Small intestine (tissue), 7 donors: ENCODE measurements around the gene SEL1L2. TPM values are rescaled to one million over a fixed set of nuclear protein-coding genes. Genes with fewer than 3 reads are reported as not detected.

Experiments used
- DNase-seq, 2 donors: peaks; one replicate each; pipeline versions ENCODE4 v3.0.0 to v3.0.0-alpha.2; 2013
- FAIRE-seq: peaks from 2 replicates; lab custom pipeline; 2012; peaks lifted over from hg19 to GRCh38; lab: Jason Lieb, UNC
- H3K27ac ChIP-seq, 3 donors: one replicate each; pipeline ENCODE4 v1.5.1; 2013; ENCODE audit warnings: low read length in 2 of 3, mild to moderate bottlenecking in 2 of 3, control low read depth in 1 of 3, inconsistent platforms in 1 of 3, low read depth in 1 of 3, moderate library complexity in 1 of 3
- H3K27me3 ChIP-seq, 3 donors: one replicate each; pipeline ENCODE4 v1.6.1; 2013; ENCODE audit warnings: low read length in 3 of 3, inconsistent platforms in 1 of 3; ENCODE audit not compliant: control insufficient read depth in 3 of 3, insufficient read depth in 3 of 3
- H3K36me3 ChIP-seq, 3 donors: one replicate each; pipeline ENCODE4 v1.6.1; 2013; ENCODE audit warnings: low read length in 3 of 3, inconsistent platforms in 1 of 3, low read depth in 1 of 3, mild to moderate bottlenecking in 1 of 3, moderate library complexity in 1 of 3; ENCODE audit not compliant: control insufficient read depth in 3 of 3, insufficient read depth in 2 of 3
- H3K4me1 ChIP-seq, 3 donors: one replicate each; pipeline ENCODE4 v1.6.1; 2013; ENCODE audit warnings: low read length in 2 of 3, inconsistent platforms in 1 of 3, low read depth in 1 of 3, mild to moderate bottlenecking in 1 of 3, moderate library complexity in 1 of 3; ENCODE audit not compliant: control insufficient read depth in 3 of 3, insufficient read depth in 2 of 3
- H3K4me3 ChIP-seq, 3 donors: one replicate each; pipeline ENCODE4 v1.5.1; 2013; ENCODE audit warnings: low read length in 3 of 3, control low read depth in 1 of 3, inconsistent platforms in 1 of 3, low read depth in 1 of 3, mild to moderate bottlenecking in 1 of 3, moderate library complexity in 1 of 3
- H3K9me3 ChIP-seq, 2 donors: one replicate each; pipeline ENCODE4 v1.6.1; 2013; ENCODE audit warnings: low read depth in 1 of 2, low read length in 1 of 2; ENCODE audit not compliant: control insufficient read depth in 2 of 2, insufficient read depth in 1 of 2
- WGBS, 3 donors: extraction: QIAGEN DNeasy Blood & Tissue Kit; methylation state at CpG; one replicate each; pipeline ENCODE4 v1.1.7; 2013; 5-methylcytosine and 5-hydroxymethylcytosine counted together
- polyA plus RNA-seq, 4 donors: library from polyadenylated mRNA; stranded (reverse) in 3 of 4; unstranded in 1 of 4; fragments of 200-250 nt in 3 of 4; fragments of 120-200 nt in 1 of 4; gene quantifications; one replicate each; pipeline versions ENCODE4 v1.2.1 to v1.2.3, GENCODE V29; 2013
- donor health status: healthy with polysubstance abuse.
- donor health status: control.
- donor health status: control.
- donor health status: Bipolar disorder and iron deficiency.
- donor health status: healthy.

Gene SEL1L2
- polyA plus RNA-seq, 4 donors: not detected

- DNase-seq (no peak), FAIRE-seq (no peak)
- Histone ChIP-seq H3K27ac (no peak overlapping the region), H3K9me3 (no peaks in the 10 kb centered on the region), H3K4me3 (no peak overlapping the region), H3K4me1 (no peaks in the 10 kb centered on the region), H3K27me3 (peaks cover 0 to 2% (median 0%) of the 10 kb centered on the region in 3 donors), H3K36me3 (no peaks in the 10 kb centered on the region)
- 62 to 69% (median 68%) methylated on average over 4 of the region's 4 CpGs for WGBS, 3 donors
Measured at GRCh38 chr20:13870170-13870748, 120.2 kb downstream of the SEL1L2 start.

- Histone ChIP-seq H3K4me1 (no peaks in the 10 kb centered on the region), H3K27ac (no peak overlapping the region), H3K27me3 (peaks cover 0 to 2% (median 0%) of the 10 kb centered on the region in 3 donors), H3K4me3 (no peak overlapping the region), H3K9me3 (no peaks in the 10 kb centered on the region), H3K36me3 (no peaks in the 10 kb centered on the region)
- FAIRE-seq: no peak
- no peak for DNase-seq
- 68 to 82% (median 70%) methylated on average over 4 of the region's 4 CpGs for WGBS, 3 donors
Measured at GRCh38 chr20:13868331-13868730, 122.1 kb downstream of the SEL1L2 start.

GRCh38 chr20:13865791-13866351 lies 124.5 kb downstream of the SEL1L2 start:
- no peaks in the 10 kb centered on the region for H3K36me3 ChIP-seq
- peaks cover 0 to 2% (median 0%) of the 10 kb centered on the region in 3 donors for H3K27me3 ChIP-seq
- no peaks in the 10 kb centered on the region for H3K4me1 ChIP-seq
- DNase-seq: no peak
- FAIRE-seq: no peak
- H3K27ac ChIP-seq: peak overlapping the region in 2 of 3 donors; percentile 25 to 45
- H3K9me3 ChIP-seq: no peaks in the 10 kb centered on the region
- no peak overlapping the region for H3K4me3 ChIP-seq
- WGBS, 3 donors: 52 to 63% (median 59%) methylated on average over 5 of the region's 5 CpGs

DNA sequence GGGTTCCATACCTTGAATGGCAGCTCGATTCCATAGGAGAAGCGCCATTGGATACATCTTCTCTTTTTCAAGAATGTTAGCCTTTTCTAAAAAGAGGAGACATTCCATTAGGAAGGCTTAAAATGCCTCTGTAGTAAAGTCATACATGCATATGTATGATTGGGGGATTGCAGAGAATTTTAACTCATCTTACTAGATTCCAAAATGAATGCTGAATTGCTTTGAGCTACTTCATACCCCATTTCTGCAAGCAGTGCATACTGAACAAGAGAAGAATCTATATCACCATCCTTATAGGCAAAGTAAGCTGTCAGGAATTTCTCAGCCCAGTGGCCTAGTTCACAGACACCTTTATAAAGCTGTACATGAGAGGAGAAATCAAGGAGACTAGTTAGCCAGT lies 125.3 kb downstream of the SEL1L2 start:
- no peak for FAIRE-seq
- WGBS, 3 donors: 75 to 86% (median 83%) methylated on average over 2 of the region's 2 CpGs
- H3K27ac ChIP-seq: no peak overlapping the region

DNA sequence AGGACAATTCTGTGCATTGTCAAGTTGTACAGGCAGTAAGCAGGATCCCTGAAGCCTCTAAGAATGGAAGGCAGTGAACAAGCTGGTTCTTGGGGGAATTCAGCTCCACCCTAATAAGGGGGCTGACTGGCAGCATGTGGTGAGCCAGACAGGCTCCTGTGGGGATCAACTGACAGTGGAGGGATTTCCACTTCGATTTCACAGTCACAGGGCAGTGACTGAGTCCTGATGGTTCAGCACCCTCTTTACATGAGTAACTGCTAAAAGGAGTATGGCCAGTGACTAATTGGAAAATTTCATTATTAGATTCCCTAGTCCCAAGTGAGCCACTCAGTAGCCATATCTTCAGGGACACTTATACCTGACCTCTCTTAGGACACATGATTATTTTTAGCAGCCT lies 127.2 kb downstream of the SEL1L2 start:
- Histone ChIP-seq H3K36me3 (no peaks in the 10 kb centered on the region), H3K27me3 (peaks cover 0 to 2% (median 0%) of the 10 kb centered on the region in 3 donors), H3K27ac (no peak overlapping the region), H3K4me1 (no peaks in the 10 kb centered on the region), H3K9me3 (no peaks in the 10 kb centered on the region), H3K4me3 (no peak overlapping the region)
- FAIRE-seq: no peak
- 30 to 79% (median 58%) methylated on average over 1 of the region's 1 CpG for WGBS, 3 donors
- no peak for DNase-seq

More for the DNA sequence above, 125.3 kb downstream of the SEL1L2 start:
- peaks cover 0 to 2% (median 0%) of the 10 kb centered on the region in 3 donors for H3K27me3 ChIP-seq
- H3K36me3 ChIP-seq: no peaks in the 10 kb centered on the region
- H3K4me3 ChIP-seq: no peak overlapping the region
- no peaks in the 10 kb centered on the region for H3K4me1 ChIP-seq
- no peaks in the 10 kb centered on the region for H3K9me3 ChIP-seq
- DNase-seq: no peak

DNA sequence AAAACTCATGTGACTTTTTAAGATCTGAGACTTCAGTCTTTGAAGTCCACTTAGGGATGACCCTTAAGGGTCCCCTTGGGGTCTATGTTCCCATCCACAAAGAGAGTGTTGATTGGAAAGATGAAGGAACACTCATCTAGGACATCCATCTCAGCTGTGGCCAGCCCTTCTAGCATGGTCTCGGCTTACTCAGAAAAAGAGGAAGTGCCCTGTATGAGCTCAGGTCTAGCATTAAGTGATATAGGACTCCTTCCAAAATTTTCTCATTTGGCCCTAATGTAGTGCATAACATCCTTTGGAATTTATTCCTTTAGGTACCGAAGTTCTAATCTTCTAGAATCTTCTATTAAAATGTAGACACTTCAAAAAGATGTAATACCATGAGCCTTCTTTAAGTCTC lies 128.2 kb downstream of the SEL1L2 start:
- Histone ChIP-seq H3K36me3 (no peaks in the 10 kb centered on the region), H3K27ac (no peak overlapping the region), H3K27me3 (peaks cover 0 to 1% (median 0%) of the 10 kb centered on the region in 3 donors), H3K9me3 (no peaks in the 10 kb centered on the region), H3K4me1 (no peaks in the 10 kb centered on the region), H3K4me3 (no peak overlapping the region)
- 80 to 94% (median 87%) methylated on average over 2 of the region's 2 CpGs for WGBS, 3 donors
- DNase-seq (no peak), FAIRE-seq (no peak)

DNA sequence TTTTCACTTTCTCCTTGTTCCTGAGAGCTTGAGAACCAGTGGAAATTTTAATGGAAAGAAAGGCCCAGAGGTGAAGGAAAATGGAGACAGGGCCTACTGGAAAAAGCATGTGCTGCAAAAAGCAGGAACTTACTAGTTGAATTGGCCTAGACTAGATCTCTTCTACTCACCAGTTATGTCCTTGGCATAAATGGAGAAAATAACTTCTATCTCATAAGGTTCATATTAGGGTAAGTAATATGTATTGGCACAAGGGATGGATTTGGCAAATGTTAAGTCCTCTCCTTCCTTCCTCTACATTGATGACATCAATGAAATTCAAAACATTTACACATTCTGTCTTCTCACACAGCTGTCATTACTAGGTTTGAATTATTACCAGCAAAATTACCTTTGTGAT lies 131.5 kb downstream of the SEL1L2 start:
- Histone ChIP-seq H3K36me3 (no peaks in the 10 kb centered on the region), H3K4me1 (no peaks in the 10 kb centered on the region), H3K27me3 (no peaks in the 10 kb centered on the region), H3K27ac (no peak overlapping the region), H3K9me3 (no peaks in the 10 kb centered on the region), H3K4me3 (no peak overlapping the region)
- no peak for FAIRE-seq
- DNase-seq: no peak

GRCh38 chr20:13858439-13858838 lies 132.0 kb downstream of the SEL1L2 start:
- Histone ChIP-seq H3K9me3 (no peaks in the 10 kb centered on the region), H3K4me3 (no peak overlapping the region), H3K36me3 (no peaks in the 10 kb centered on the region), H3K27me3 (no peaks in the 10 kb centered on the region), H3K4me1 (no peaks in the 10 kb centered on the region), H3K27ac (no peak overlapping the region)
- DNase-seq: no peak
- 86 to 95% (median 94%) methylated on average over 5 of the region's 5 CpGs for WGBS, 3 donors
- no peak for FAIRE-seq

DNA sequence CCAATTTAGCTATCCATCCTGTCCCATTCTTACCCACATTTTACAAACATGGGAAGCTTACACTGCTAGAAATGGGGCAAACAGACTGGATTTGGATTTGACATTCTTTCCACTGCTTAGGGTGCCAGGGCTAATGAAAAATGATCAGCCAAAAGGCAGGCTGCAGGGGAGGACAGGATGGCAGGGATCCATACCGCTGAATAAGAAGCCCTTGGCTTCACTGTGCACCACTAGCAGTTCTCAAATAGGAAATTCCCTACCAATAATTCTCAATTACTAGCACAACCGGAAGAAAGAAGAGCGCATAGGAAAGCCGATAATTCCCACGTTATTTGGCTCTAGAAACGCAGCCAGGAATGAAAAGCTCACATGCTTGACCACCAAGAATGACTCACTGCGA lies 132.5 kb downstream of the SEL1L2 start:
- DNase-seq (no peak), FAIRE-seq (no peak)
- H3K4me3 ChIP-seq: no peak overlapping the region
- no peaks in the 10 kb centered on the region for H3K36me3 ChIP-seq
- no peaks in the 10 kb centered on the region for H3K27me3 ChIP-seq
- no peak overlapping the region for H3K27ac ChIP-seq
- no peaks in the 10 kb centered on the region for H3K9me3 ChIP-seq
- 88 to 94% (median 90%) methylated on average over 7 of the region's 7 CpGs for WGBS, 3 donors
- no peaks in the 10 kb centered on the region for H3K4me1 ChIP-seq
